ENCODE results near the gene CFAP298.

GRCh38 chr21:32602099-32602498 is 10.1 kb downstream of the CFAP298 start:
- no peak for TF ChIP-seq CTCF (conservative IDR thresholded peaks at IDR 0.05)
- no peak for TF ChIP-seq EZH2 (IDR thresholded peaks at IDR 0.05; ENCODE audit: low read depth)
